DND-41 (cell line): ENCODE results near the gene ESPL1.

Experiments used
- ATAC-seq: fragments of 200-7000 bp; cut with Tn5 transposase; 3 replicates; pipeline ENCODE4 v1.9.1; 2021; ENCODE audit warnings: low read depth; ENCODE audit not compliant: insufficient read depth
- DNase-seq: peaks from one replicate; pipeline ENCODE4 v3.0.0-alpha.2; 2020
- H2AFZ ChIP-seq: 2 replicates; pipeline ENCODE4 v1.6.0; 2012; ENCODE audit warnings: low read depth, low read length
- H3K27ac ChIP-seq: 2 replicates; pipeline ENCODE4 v1.5.1; 2012; ENCODE audit warnings: low read length, inconsistent platforms
- H3K27me3 ChIP-seq: fragments of 200-600 bp; sonication (generic); 2 replicates; pipeline ENCODE4 v1.6.0; 2012; ENCODE audit warnings: low read length, mild to moderate bottlenecking, inconsistent platforms; ENCODE audit not compliant: insufficient read depth, poor library complexity
- H3K36me3 ChIP-seq: 2 replicates; pipeline ENCODE4 v1.5.1; 2012; ENCODE audit warnings: low read length, inconsistent platforms; ENCODE audit not compliant: insufficient read depth
- H3K4me1 ChIP-seq: 2 replicates; pipeline ENCODE4 v1.5.1; 2012; ENCODE audit warnings: mild to moderate bottlenecking, low read length; ENCODE audit not compliant: insufficient read depth
- H3K4me2 ChIP-seq: 2 replicates; pipeline ENCODE4 v1.6.0; 2012; ENCODE audit warnings: mild to moderate bottlenecking, moderate library complexity, low read length, inconsistent platforms; ENCODE audit not compliant: insufficient read depth
- H3K4me3 ChIP-seq, 2 experiments: fragments of 200-600 bp in 1 of 2; shearing (Covaris generic) in 1 of 2; 2 replicates each; pipeline ENCODE4 v1.5.1; 2012 to 2016; ENCODE audit warnings: inconsistent platforms in 2 of 2, low read length in 2 of 2, mild to moderate bottlenecking in 2 of 2, low read depth in 1 of 2, moderate library complexity in 1 of 2
- H3K79me2 ChIP-seq: 2 replicates; pipeline ENCODE4 v1.6.0; 2012; ENCODE audit warnings: low read length, inconsistent platforms; ENCODE audit not compliant: insufficient read depth
- H3K9ac ChIP-seq: 2 replicates; pipeline ENCODE4 v1.6.0; 2012; ENCODE audit warnings: low read depth, mild to moderate bottlenecking, inconsistent platforms, low read length, moderate library complexity
- H3K9me3 ChIP-seq: 2 replicates; pipeline ENCODE4 v1.5.1; 2012; ENCODE audit warnings: low read length, moderate library complexity, mild to moderate bottlenecking, inconsistent platforms; ENCODE audit not compliant: insufficient read depth, severe bottlenecking
- H4K20me1 ChIP-seq: 2 replicates; pipeline ENCODE4 v1.6.0; 2012; ENCODE audit warnings: low read length; ENCODE audit not compliant: insufficient read depth
- EZH2 ChIP-seq: IDR thresholded peaks from 3 replicates; pipeline ENCODE4 v1.6.1; 2012; ENCODE audit warnings: borderline replicate concordance, low read depth, mild to moderate bottlenecking, moderate library complexity, low read length, inconsistent platforms; ENCODE audit not compliant: severe bottlenecking
- TF ChIP-seq, protein P1 (sequence below): IDR thresholded peaks from 2 replicates; pipeline ENCODE4 v1.5.1; 2012; ENCODE audit warnings: borderline replicate concordance, low read length, moderate library complexity, mild to moderate bottlenecking; ENCODE audit not compliant: poor library complexity, severe bottlenecking; ENCODE audit errors: extremely low read depth

The ESPL1 gene

DNA sequence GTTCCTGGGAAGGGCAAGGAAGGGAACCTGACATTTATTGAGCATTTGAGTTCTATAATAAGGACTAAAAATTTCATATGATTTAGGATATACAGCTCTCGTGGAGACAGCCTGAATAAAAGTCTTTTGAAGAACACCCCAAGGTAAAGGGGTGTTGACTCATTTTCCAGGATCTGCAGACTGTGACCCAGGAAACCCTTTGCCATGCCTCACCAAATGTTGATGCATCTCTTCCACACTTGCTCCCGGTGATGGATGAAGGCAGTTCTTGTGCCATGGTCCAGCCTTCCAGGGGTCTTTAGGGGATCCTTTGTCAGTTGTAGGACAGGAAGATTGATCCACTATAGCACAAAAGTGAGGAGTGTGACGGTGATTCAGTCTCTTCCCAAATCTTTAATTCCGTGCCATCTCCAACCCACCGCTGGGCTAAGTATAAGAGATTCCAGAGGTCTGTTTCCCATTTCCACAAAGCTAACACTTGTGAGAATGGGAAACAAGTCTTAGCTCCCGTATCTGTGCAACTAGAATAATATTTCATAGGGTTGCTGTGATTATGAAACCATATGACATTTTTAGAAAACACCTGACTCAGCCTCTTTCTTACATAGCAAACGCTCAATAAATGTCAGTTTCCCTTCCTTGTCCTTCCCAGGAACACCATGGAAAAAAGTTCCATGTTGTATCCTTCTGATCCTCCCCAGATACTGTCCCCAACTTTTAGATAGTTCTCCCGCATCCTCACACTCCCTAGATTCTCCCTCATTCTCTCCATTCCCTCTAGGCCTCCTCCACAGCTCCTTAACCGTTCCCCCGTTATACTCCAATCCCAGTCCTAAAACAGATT is 52.5 kb downstream of the ESPL1 start:
- Histone ChIP-seq H2AFZ (peak overlapping the region; percentile 88), H3K9ac (peak overlapping the region; percentile 72)

DNA sequence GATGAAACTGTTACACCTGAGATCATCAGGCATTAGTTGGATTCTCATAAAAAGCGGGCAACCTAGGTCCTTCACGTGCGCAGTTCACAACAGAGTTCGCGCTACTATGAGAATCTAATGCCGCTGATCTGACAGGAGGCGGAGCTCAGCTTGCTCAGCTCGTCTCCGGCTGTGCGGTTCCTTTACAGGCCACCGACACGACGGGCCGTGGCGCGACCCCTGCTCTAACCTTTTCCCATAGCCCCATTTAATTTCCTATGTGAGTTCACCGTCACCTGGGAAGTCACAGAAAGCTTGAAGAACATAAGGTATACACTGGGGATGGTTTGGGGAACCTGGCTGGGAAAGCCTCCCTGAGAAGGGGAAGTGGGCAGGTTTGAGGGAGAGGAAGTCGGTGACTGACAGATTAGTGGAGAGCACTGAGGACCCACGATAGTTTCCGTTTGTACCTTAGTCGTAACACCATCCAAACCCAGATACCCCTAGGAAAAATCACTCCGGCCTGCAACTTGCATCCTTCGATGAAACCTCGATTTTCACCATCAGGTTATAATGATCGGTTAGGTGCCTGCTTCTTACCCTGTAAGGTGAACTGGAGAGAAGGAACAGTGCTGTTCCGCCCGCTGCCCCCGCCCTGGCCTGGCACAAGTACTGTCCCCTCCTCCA is 56.1 kb downstream of the ESPL1 start:
- peaks cover 9% of the 10 kb centered on the region for H3K36me3 ChIP-seq
- H3K27me3 ChIP-seq, result no peaks in the 10 kb centered on the region
- peaks cover 14% of the 10 kb centered on the region for H3K79me2 ChIP-seq
- H3K4me2 ChIP-seq, result peak overlapping the region; percentile 80
- H4K20me1 ChIP-seq, result no peaks in the 10 kb centered on the region
- peaks cover 45% of the 10 kb centered on the region for H3K4me1 ChIP-seq
- H3K27ac ChIP-seq, result peak overlapping the region; percentile 83
- peak; percentile 70 for DNase-seq
- peak overlapping the region; percentile 96 for H3K9ac ChIP-seq
- no peaks in the 10 kb centered on the region for H3K9me3 ChIP-seq
- peak; percentile 52 for ATAC-seq
- H2AFZ ChIP-seq, result peak overlapping the region; percentile 93
- peak overlapping the region; percentile 63 to 67; a peak in 3 of 4 replicates for H3K4me3 ChIP-seq
- no peak for TF ChIP-seq EZH2
- TF ChIP-seq, protein P1, sequence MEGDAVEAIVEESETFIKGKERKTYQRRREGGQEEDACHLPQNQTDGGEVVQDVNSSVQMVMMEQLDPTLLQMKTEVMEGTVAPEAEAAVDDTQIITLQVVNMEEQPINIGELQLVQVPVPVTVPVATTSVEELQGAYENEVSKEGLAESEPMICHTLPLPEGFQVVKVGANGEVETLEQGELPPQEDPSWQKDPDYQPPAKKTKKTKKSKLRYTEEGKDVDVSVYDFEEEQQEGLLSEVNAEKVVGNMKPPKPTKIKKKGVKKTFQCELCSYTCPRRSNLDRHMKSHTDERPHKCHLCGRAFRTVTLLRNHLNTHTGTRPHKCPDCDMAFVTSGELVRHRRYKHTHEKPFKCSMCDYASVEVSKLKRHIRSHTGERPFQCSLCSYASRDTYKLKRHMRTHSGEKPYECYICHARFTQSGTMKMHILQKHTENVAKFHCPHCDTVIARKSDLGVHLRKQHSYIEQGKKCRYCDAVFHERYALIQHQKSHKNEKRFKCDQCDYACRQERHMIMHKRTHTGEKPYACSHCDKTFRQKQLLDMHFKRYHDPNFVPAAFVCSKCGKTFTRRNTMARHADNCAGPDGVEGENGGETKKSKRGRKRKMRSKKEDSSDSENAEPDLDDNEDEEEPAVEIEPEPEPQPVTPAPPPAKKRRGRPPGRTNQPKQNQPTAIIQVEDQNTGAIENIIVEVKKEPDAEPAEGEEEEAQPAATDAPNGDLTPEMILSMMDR, result no peak

More for the DNA sequence above, 52.5 kb downstream of the ESPL1 start:
- Histone ChIP-seq H3K9me3 (no peaks in the 10 kb centered on the region), H3K4me3 (peak overlapping the region; percentile 47 to 85), H3K79me2 (peaks cover 14% of the 10 kb centered on the region), H3K36me3 (peaks cover 38% of the 10 kb centered on the region), H3K27ac (peak overlapping the region; percentile 98), H3K4me2 (peak overlapping the region; percentile 75), H3K4me1 (peaks cover 41% of the 10 kb centered on the region), H4K20me1 (no peaks in the 10 kb centered on the region), H3K27me3 (no peaks in the 10 kb centered on the region)
- ATAC-seq (no peak), DNase-seq (no peak)
- no peak for TF ChIP-seq EZH2
- TF ChIP-seq, protein P1, result no peak

DNA sequence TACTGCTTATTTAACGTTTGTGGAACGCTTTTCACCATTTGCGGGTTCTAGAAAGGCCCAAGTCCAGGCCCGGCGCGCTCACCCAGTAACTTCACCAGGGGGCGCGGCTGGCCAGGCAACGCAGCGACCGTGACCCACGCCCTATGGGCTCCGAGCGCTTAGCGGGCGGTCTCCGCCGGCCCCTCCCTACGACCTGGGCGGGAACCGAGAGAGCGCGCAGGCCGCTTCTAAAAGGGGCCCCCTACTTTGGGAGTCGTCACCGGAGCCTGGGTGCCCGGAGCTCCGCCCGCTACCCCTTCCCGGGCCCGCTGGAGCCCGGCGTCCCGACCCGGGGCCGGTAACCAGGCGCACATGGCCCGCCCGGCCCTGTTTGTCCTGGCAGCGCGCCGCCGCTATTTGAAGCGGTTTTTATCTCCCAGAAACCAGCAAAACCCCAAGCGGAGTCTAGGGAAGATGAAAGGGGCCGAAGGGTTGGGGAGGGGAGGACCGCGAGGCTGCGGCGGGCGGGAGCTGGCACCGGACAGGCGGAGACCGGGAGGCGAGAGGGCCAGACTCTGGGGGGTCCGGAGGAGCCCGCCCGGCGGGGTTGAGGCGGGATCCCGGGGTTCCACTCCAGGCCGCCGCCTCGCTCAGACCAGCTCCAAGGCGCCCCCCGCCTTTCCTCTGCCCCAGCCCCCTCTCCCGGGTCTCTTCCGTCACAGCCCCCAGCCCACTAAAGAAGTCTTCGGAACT is 56.8 kb downstream of the ESPL1 start:
- Histone ChIP-seq H3K4me1 (peaks cover 44% of the 10 kb centered on the region), H3K4me3 (peak overlapping the region; percentile 63 to 67), H2AFZ (peak overlapping the region; percentile 93), H3K79me2 (peaks cover 13% of the 10 kb centered on the region), H3K27me3 (no peaks in the 10 kb centered on the region), H3K27ac (peak overlapping the region; percentile 83), H3K9me3 (no peaks in the 10 kb centered on the region), H3K4me2 (peak overlapping the region; percentile 80), H3K36me3 (peaks cover 5% of the 10 kb centered on the region), H4K20me1 (no peaks in the 10 kb centered on the region), H3K9ac (peak overlapping the region; percentile 96)
- TF ChIP-seq EZH2, result no peak
- TF ChIP-seq, protein P1, result peak; percentile 80
- DNase-seq (peak; percentile 87), ATAC-seq (peak; percentile 66)
